Gastroesophageal sphincter (tissue), 3 donors: ENCODE results near the gene KCNQ4.

Experiments used
- CTCF ChIP-seq, 4 experiments: fragments of 200-600 bp in 2 of 4; fragments of 450-650 bp in 2 of 4; sonication (generic) in 1 of 4; IDR thresholded peaks; one replicate each; pipeline ENCODE4 v1.5.1; 2017 to 2019; ENCODE audit warnings: antibody characterized with exemption in 4 of 4, mild to moderate bottlenecking in 2 of 4, moderate library complexity in 2 of 4
- POLR2AphosphoS5 ChIP-seq: sonication (generic); formaldehyde crosslinking; IDR thresholded peaks from one replicate; pipeline ENCODE4 v1.6.1; 2017; ENCODE audit warnings: antibody characterized with exemption

DNA sequence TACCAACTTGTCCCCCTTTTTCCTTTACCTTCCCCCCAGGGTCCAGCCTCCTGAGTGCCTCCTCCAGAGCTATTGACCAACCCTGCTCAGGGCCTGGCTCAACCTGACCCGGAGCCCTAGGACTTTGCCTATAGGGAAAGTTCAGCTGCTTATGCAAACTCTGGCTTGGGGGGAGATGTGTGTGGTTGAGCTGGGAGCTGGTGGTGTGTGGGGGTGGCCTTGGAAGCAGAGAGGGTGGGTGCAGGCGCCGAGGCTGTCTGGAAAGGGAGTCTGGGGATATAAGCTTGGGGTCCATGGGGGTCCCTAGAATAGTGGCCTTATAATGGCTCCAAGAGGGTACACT lies 14.1 kb downstream of the KCNQ4 start:
- no peak for TF ChIP-seq POLR2AphosphoS5
- TF ChIP-seq CTCF (IDR thresholded peaks at IDR 0.05), result no peak
